ENCODE results near the gene ABHD17C.
"Not testable (repeated sequence)": the region's sequence is repeated elsewhere in the genome, so short reads cannot be mapped to it uniquely, and the experiment has no call there.

Gene ABHD17C

DNA sequence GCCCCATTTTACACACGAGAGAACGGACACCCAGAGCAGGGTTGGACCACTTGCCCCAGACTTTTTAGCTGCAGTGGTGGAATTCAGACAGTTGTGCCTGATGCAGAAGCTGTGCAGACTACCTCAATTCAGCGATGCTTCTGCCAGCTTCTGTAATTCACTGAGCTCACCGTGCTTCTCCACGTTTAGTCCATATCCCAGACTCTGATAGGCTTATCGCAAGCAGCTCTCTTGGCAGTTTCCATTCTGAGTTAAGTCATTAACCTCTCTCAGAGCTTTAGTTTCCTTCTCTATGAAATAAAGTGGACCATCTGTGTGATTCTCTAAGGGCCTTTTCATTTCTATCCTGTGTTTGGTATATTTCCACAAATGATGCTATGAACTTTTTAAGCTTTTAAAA is 37.1 kb downstream of the ABHD17C start:
- DNase-seq, result no peak

DNA sequence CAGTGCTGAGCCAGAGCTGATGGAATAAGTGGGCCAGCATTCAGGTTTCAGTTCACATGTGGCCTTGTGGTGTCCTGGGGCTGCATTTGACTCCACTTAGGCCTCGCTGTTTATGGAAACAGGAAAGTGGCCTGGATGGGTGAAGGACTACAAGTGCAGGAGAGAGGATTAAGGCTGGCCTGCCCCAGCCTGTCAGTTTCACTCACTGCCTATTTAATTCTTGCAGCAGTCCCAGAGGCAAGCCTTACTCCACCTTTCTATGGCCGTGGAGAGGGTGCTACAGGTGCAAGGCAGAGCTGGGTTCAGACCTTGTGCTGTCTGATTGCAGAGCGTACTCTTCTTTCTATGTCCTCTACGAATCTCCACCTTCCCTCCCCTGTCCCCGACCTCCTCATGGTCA is 37.7 kb downstream of the ABHD17C start:
- no peak for DNase-seq

GRCh38 chr15:80733460-80733859 is 38.4 kb downstream of the ABHD17C start:
- no peak for DNase-seq

- no peak for DNase-seq
Measured at GRCh38 chr15:80735344-80735743, 40.2 kb downstream of the ABHD17C start.

DNA sequence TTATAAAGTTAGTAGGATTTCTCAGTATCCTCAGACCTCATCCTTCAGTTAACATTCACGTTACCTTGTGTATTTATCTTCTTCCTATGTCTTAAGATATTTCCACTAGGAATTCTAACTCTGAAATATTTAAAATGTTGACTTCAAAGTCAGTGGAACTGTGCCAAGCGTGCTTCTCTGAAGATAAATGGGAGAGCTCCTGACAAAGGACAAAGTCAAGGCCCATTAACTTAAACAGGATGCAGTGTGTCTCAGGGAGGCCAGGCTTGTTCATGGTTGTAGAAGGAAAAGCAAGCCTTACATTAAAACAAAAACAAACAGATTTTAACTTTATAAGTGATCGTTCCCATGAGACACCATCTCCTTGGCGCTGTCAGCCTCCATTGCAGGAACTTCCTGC is 41.5 kb downstream of the ABHD17C start:
- no peak for DNase-seq

- no peak for DNase-seq
Measured at GRCh38 chr15:80739919-80740318, 44.8 kb downstream of the ABHD17C start.

DNA sequence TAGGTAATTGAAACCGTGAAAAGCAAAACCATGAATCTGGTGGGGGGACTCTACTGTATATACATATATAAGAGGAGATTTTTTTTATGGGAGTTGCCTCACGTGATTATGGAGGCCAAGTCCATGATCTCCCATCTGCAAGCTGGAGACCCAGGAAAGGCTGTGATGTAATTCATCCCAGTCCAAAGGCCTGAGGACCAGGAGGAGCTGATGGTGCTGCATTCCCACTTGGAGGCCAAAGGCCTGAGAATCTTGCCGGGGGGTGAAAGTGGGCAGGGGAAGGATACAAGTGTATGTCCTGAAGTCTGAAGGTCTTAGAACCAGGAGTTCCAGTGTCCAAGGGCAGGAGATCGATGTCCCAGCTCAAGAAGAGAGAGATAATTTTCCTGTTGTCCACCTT is 47.0 kb downstream of the ABHD17C start:
- DNase-seq, result no peak

DNA sequence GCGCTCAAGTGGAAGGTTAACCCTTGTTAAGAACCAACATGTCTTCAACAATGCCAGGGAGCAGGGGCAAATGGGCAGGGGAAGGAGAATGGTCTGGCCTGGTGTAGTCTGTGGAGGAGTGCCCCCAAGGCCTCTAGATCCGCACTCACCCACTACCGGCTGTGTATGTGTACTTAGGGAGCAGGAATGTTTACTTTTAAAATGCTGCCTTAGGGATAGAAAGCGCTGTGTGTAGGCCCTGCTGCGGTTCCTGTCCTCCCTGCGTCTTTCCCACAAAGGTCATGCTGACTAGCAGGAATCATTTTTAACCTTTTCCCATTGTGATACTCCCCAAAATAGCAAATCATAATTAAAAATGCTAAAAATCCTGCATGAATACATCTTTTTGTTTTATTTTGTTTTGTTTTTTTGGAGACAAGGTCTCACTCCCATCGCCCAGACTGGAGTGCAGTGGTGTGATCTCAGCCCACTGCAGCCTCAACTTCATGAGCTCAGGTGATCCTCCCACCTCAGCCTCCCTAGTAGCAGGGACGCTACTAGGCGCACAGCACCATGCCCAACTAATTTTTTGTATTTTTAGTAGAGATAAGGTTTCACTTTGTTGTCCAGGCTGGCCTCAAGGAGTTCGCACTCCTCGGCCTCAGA is 48.2 kb downstream of the ABHD17C start:
- no peak for DNase-seq

DNA sequence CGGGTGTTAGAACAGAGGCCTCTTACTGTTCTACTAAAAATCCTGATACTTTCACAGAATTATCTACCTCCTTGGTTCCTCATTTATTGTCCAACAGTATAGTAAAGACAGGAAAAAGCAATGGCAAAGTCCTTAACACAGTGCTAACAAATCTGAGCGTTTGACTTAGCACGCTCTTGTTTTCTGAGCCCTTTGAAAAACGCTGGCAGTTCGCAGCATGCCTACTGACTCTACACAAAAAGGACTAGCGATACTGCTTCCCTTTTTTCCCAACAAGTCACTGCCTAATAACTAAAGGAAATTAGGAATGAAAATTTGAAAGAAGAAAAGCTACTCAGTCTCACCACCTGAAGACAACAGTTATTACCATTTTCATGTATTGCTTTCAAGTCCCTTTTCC is 49.3 kb downstream of the ABHD17C start:
- DNase-seq, result no peak

GRCh38 chr15:80744826-80745225 is 49.7 kb downstream of the ABHD17C start:
- DNase-seq, result no peak

- DNase-seq, result no peak
Measured at GRCh38 chr15:80745888-80746287, 50.8 kb downstream of the ABHD17C start.

DNA sequence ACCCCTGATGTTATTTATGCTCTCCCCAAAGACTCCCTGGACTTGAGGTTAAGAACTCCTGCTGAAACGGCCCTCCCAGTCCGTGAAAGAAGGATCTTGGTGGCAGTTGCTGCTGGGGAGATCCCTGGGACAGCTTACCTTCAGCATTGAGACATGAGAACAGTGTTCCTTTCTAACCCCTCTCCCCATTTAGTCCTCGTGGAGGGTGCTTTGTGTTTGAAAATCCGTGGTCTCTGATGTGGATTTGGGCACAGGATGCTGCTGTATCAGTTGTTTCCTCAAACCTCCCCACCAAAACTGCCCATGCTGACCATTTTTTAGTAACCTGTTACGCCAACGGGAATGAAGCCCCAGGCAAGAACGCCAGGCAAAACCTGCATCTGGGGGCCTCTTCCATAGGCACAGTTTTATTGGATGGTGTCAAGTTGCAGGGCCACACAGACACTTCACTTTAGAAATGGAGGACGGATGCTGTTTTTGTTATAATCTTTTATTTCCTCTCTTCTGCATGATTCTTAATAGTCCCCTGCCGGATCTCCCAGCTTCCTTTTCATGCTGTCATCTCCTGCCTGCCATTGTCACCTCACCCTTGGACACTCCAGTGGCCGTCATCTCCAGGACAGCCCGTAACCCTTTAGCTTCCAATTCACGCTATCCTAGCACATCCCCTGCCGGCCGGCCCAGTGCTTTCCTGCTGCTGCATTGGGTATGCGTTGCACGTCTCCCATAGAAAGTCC is 52.4 kb downstream of the ABHD17C start:
- DNase-seq, result no peak

- DNase-seq, result no peak
Measured at GRCh38 chr15:80749589-80749988, 54.5 kb downstream of the ABHD17C start.

GRCh38 chr15:80750575-80750974 is 55.5 kb downstream of the ABHD17C start:
- DNase-seq, result no peak

GRCh38 chr15:80752204-80752603 is 57.1 kb downstream of the ABHD17C start:
- DNase-seq, result no peak

DNA sequence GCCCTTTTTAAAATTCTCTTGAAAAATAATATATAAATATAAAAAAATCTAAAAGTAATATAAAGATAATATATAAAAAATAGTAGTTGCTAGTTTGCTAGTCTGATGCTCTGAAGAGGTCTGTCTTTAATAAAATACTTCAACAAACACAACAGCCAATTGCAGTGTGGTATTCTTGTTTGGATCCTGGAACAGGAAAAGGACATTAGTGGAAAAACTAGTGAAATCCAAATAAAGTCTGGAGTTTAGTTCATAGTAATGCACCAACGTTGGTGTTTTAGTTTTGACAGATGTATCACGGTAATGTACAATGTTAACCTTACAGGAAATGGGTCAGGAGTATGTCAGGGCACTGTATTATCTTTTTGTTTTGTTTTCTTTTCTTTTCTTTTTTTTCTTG is 58.1 kb downstream of the ABHD17C start:
- no peak for DNase-seq

- DNase-seq, result no peak
Measured at GRCh38 chr15:80754014-80754413, 58.9 kb downstream of the ABHD17C start.

DNA sequence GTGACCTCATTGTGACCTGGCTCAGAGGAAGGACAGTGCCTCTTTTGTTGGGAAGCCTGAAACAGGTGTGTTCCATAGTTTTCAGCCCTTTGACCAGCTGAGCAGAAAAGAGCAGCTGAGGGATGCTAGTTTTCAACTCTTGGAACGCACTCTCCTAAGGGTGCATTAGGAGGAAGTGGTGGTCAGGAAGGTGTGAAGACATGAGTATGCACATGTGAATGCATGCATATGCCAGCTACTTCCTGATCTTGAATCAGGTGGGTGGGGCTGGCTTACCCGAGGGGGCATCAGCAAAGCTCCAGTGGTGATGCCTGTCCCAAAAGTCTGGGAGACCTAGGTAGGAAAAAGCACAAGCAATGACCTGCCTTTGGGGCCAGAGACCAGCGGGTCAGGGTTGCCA is 60.8 kb downstream of the ABHD17C start:
- no peak for DNase-seq

- no peak for DNase-seq
Measured at GRCh38 chr15:80758130-80758745, 63.1 kb downstream of the ABHD17C start.

DNA sequence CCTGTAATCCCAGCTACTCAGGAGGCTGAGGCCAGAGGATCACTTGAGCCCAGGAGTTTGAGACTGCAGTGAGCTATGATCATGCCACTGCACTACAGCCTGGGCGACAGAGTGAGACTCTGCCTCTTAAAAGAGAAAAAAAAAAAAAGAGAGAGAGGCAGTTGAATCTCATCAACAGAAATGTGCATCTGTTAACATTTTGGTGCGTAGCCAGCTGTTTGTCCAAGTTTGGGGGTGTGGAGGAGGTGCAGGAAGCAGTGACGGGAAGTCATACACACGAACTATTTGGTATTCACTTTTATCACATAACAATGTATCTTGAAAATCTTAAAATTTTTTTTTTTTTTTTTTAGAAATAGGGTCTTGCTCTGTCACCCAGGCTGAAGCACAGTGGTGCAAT is 65.8 kb downstream of the ABHD17C start:
- no peak for DNase-seq

DNA sequence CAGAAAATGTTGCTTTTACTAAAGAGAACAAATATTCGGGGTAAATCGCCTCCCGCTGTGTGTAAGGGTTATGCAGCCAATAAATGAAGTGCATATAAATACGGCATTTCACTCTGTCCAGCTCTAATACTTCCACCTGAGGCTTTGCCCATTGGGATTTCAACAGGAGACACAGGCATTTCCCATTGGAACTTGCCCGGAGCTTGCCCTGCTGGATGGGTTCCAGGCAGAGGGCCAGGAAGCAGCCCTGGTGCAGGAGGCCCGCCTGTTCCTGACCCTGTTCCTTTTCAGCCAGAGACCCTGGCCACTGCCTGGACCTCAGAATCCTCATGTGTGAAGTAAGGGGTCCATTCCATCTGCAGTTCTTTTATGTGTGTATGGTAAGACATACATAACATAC is 66.6 kb downstream of the ABHD17C start:
- no peak for DNase-seq

GRCh38 chr15:80763235-80763634 is 68.1 kb downstream of the ABHD17C start:
- DNase-seq, result not testable (repeated sequence)

DNA sequence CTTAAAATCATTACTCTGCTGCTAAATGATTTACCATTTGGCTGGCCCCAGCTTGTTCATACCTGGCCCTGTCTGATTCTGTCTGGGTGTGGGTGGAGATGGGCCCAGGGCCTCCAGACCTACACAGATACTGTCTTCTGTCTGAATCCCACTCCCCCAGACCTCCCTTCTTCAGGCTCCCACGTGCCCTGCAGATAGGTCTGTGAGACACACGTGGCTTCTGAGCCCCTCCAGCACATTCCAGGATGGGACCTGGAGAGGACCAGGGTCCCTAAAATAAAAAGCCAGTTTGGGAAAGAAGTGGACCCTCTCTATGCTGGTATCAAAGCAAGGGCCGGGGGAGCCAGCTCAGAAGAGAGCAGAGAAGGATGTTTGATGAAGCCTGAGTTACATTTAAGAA is 69.4 kb downstream of the ABHD17C start:
- DNase-seq, result no peak

DNA sequence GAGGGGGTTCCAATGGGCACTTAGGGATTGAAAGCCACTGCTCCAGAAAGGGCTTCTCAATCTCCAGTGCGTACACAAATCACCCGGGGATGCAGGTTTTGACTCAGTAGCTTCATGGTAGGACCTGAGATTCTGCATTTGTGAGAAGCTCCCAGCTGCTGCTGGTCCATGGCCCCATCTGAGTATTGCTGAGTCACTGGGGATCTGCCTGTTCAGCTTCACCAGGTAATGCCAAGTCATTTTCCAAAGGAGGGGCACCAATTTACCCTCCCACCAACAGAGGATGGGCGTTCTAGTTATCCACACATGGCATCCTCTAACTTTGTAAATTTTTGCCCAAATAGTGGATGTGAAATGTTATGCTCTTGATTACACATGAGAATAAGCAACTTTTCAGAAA is 71.2 kb downstream of the ABHD17C start:
- DNase-seq, result no peak

All from effector CD8-positive, alpha-beta T cell (primary cell).